ENCODE measurements around the gene ARHGEF39. TPM values are rescaled to one million over a fixed set of nuclear protein-coding genes. Genes with fewer than 3 reads are reported as not detected.
A peak's percentile ranks its signal among the peaks of the same experiment; 100 is the strongest.

Gene ARHGEF39
- total RNA-seq, 3 donors from 2014 or later, result 0.59 to 1.6 (median 0.80) TPM

GRCh38 chr9:35658137-35658967, 6.6 kb downstream of the ARHGEF39 start, which contains the start of gene CCDC107:
Gene CCDC107, plus strand, starts transcription at chr9:35658292. Its CDS starts 88 bp downstream, at chr9:35658380.
- peak; percentile 37 to 75 (median 48) for TF ChIP-seq CTCF (IDR thresholded peaks at IDR 0.05)
- TF ChIP-seq POLR2AphosphoS5 (IDR thresholded peaks at IDR 0.05), result peak in 2 of 3 donors; percentile 22 to 23
- peak; percentile 52 for TF ChIP-seq POLR2A (IDR thresholded peaks at IDR 0.05)

GRCh38 chr9:35657546-35658136, 7.4 kb downstream of the ARHGEF39 start, which contains the start of gene RMRP:
Gene RMRP, minus strand, starts transcription at chr9:35658019.
- intact Hi-C loops (cut with DNase I; ENCODE audit: low total_unique reads), result loop anchor here (5.0 kb wide), 1 partner anchor 175 kb away; no protein-coding TSS in a partner anchor
- TF ChIP-seq POLR2A (IDR thresholded peaks at IDR 0.05), result peak; percentile 36
- peak; percentile 46 to 65 (median 56) for TF ChIP-seq CTCF (IDR thresholded peaks at IDR 0.05)
- peak; percentile 64 to 97 (median 88) for TF ChIP-seq POLR2AphosphoS5 (IDR thresholded peaks at IDR 0.05)
- Histone ChIP-seq H3K36me3 (no peaks in the 10 kb centered on the region), H3K27me3 (no peaks in the 10 kb centered on the region), H3K9me3 (no peaks in the 10 kb centered on the region), H3K27ac (peak within 1 kb of the TSS; percentile 98), H3K4me1 (no peaks in the 10 kb centered on the region), H3K4me3 (peak within 1 kb of the TSS; percentile 89 to 96 (median 92))
- peak; percentile 94 to 98 for DNase-seq (ENCODE audit: low spot score in 2 of 2)

More at GRCh38 chr9:35658137-35658967, 6.6 kb downstream of the ARHGEF39 start, which contains the start of gene CCDC107:
- Histone ChIP-seq H3K27me3 (no peaks in the 10 kb centered on the region), H3K27ac (peak within 1 kb of the TSS; percentile 98), H3K36me3 (no peaks in the 10 kb centered on the region), H3K4me3 (peak within 1 kb of the TSS; percentile 89 to 96 (median 92)), H3K4me1 (no peaks in the 10 kb centered on the region), H3K9me3 (no peaks in the 10 kb centered on the region)
- intact Hi-C loops (cut with DNase I; ENCODE audit: low total_unique reads), result loop anchor here (5.0 kb wide), 1 partner anchor 174 kb away; no protein-coding TSS in a partner anchor
- peak; percentile 75 to 79 for DNase-seq (ENCODE audit: low spot score in 2 of 2)

- H3K36me3 ChIP-seq, result no peaks in the 10 kb centered on the region
- DNase-seq (ENCODE audit: low spot score in 2 of 2), result peak in 1 of 2 donors; percentile 53
- peak overlapping the region; percentile 98 for H3K27ac ChIP-seq
- no peaks in the 10 kb centered on the region for H3K4me1 ChIP-seq
- peak overlapping the region; percentile 89 to 96 (median 92) for H3K4me3 ChIP-seq
- no peaks in the 10 kb centered on the region for H3K9me3 ChIP-seq
- no peaks in the 10 kb centered on the region for H3K27me3 ChIP-seq
- TF ChIP-seq POLR2A (IDR thresholded peaks at IDR 0.05) (no peak), CTCF (IDR thresholded peaks at IDR 0.05) (no peak), POLR2AphosphoS5 (IDR thresholded peaks at IDR 0.05) (no peak)
- intact Hi-C loops (cut with DNase I; ENCODE audit: low total_unique reads), result loop anchor here (5.0 kb wide), 1 partner anchor 175 kb away; no protein-coding TSS in a partner anchor
These were observed 8.0 kb downstream of the ARHGEF39 start for GRCh38 chr9:35656831-35657545.

- no peak for DNase-seq (ENCODE audit: low spot score in 2 of 2)
- Histone ChIP-seq H3K27ac (peak overlapping the region in 1 of 2 donors; percentile 98), H3K4me3 (no peak overlapping the region), H3K4me1 (no peaks in the 10 kb centered on the region), H3K36me3 (no peaks in the 10 kb centered on the region), H3K9me3 (no peaks in the 10 kb centered on the region), H3K27me3 (no peaks in the 10 kb centered on the region)
- TF ChIP-seq POLR2AphosphoS5 (IDR thresholded peaks at IDR 0.05) (no peak), POLR2A (IDR thresholded peaks at IDR 0.05) (no peak), CTCF (IDR thresholded peaks at IDR 0.05) (no peak)
- intact Hi-C loops (cut with DNase I; ENCODE audit: low total_unique reads), result loop anchor here (5.0 kb wide), 1 partner anchor 176 kb away; no protein-coding TSS in a partner anchor
These were observed 8.6 kb downstream of the ARHGEF39 start for GRCh38 chr9:35656348-35656747.

Measured in breast epithelium (tissue), 4 donors.